Muscle of back (tissue), 11 donors: ENCODE measurements around the gene ARHGAP28. TPM values are rescaled to one million over a fixed set of nuclear protein-coding genes. Genes with fewer than 3 reads are reported as not detected.
A peak's percentile ranks its signal among the peaks of the same experiment; 100 is the strongest.
"Not testable (repeated sequence)": the region's sequence is repeated elsewhere in the genome, so short reads cannot be mapped to it uniquely, and the experiment has no call there.

ENCODE experiments used
- DNase-seq, 3 donors: peaks; one replicate each; pipeline versions ENCODE4 v3.0.0 to v3.0.0-alpha.2; 2013
- polyA plus RNA-seq, 10 donors: library from polyadenylated mRNA; unstranded; fragments of 120-200 nt; gene quantifications; one replicate each; pipeline ENCODE4 v1.2.1, GENCODE V29; 2013; ENCODE audit not compliant: insufficient read length in 10 of 10

Gene ARHGAP28
- polyA plus RNA-seq, 10 donors: 17.8 to 41.9 (median 28.2) TPM

DNA sequence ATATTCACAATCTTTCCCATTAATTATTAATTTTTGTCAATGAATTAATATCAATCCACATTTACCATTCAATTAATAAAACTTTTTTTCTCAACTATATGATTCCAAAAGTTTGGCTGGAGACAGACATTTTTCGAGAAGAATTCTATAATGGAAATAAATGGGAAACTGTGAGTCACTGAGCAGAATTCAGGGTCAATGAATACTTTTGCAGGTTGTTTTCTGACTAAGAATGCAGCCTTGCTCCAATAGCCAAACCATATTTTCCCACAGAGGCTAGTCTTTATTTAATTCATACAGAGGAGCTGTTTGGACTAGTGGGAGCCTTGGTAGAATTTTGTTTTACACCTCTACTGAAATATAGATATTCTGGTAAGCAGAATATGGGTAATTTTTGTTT, 82.3 kb downstream of the ARHGAP28 start:
- peak in 1 of 3 donors; percentile 41 for DNase-seq

DNA sequence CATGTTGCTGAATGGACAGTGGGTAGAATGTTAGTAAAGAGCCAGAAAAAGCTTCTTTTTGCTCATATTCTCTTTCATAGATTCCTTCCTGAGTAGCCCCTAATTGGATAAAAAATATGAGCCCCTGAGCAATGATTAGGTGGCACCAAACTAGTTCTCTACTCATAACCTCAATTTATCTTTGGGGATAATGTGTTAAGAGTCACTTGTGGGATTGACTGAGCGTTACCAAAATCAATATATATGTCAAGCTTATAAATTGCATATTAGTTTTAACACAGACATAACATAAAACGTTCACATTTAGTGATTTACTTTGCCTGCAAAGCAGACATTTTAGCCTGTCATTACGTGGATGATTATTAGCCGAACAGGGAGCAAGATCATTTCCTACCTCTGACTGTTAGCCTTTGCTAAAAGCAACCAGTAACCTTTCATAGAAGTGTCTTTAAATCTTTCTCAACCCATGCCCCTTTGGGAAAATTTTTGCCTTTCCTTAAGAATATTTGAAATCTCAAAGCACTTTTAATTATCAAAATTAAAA, 85.4 kb downstream of the ARHGAP28 start:
- DNase-seq: no peak

DNA sequence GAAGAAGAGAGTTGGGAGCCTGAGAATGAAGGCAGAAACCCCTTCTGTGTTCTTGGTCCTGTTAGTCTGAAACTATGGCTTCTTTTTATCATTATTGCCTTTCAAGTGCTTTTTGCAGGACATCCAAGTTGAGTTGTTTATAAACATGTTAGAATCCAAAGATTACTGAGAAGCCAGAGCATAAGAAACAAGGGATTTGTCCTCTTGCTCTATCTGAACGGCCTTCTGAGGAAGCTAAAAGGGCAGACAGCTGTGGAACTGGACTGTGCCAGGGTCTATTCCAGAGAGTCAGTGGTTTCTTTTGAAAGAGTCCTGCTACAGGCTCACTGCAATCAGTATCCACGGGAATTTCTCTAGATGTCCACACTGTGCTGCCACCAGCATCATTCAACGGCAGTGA, 86.6 kb downstream of the ARHGAP28 start:
- DNase-seq: no peak

DNA sequence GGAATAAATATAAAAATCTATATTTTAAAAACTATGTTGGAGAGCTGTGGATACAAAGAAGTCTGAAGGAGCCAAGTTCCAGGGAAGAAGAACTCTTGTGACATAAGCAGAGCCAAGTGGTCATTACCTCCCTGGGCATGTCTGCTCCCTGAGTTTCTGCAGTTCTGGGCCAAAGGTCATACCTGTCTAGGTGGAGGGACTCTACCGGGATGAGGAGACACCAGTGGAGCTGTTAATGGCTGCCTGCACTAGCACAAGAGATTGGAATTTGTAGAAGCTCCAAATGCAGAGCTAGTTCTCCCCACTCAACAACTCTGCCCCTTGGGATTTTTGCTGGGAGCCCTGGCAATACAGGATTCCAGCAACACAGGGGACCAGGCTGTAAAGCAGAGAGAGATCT, 89.8 kb downstream of the ARHGAP28 start:
- no peak for DNase-seq

DNA sequence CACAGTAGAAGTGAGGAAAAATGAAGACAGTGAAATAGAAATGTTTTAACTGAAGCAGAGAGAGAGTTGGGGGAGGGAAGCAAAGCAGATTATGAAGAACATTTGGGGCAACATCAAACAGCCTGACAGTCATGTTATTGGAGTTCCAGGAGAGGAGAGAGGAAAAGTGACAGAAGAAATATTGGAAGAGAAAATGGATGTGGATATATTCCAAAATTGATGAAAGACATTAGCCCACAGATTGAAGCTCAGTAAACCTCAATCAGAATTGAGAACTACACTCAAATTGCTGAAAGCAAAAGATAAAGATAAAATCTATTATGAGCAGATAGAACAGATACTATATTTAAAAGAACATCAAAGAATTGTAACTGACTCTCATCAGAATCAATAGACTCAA, 90.8 kb downstream of the ARHGAP28 start:
- no peak for DNase-seq

DNA sequence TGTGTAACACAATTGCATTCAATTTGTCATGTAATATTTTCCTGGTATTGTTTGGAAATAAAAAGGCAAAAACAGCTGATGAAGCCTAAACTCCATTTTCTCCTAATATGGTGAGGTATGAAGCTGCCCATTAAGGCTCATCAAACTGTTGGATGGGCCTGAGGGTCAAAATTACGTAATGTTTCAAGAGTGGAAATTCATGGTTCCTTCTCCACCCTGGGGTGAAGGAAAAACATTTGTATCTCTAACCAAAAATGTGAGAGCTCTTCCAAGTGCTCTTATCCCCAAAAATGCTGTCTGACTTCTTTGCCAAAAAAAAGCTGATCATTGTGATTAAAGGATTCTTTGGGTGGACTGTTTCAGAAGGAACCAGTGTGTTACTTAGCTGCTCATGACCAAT, 91.8 kb downstream of the ARHGAP28 start:
- peak in 1 of 3 donors; percentile 10 for DNase-seq

DNA sequence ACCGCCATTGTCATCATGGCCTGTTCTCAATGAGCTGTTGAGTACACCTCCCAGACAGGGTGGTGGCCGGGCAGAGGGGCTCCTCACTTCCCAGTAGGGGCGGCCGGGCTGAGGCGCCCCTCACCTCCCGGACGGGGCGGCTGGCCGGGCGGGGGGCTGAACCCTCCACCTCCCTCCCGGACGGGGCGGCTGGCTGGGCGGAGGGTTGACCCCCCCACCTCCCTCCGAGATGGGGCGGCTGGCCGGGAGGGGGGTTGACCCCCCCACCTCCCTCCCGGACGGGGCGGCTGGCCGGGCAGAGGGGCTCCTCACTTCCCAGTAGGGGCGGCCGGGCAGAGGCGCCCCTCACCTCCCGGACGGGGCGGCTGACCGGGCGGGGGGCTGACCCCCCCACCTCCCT, 97.6 kb downstream of the ARHGAP28 start:
- DNase-seq: not testable (repeated sequence)

DNA sequence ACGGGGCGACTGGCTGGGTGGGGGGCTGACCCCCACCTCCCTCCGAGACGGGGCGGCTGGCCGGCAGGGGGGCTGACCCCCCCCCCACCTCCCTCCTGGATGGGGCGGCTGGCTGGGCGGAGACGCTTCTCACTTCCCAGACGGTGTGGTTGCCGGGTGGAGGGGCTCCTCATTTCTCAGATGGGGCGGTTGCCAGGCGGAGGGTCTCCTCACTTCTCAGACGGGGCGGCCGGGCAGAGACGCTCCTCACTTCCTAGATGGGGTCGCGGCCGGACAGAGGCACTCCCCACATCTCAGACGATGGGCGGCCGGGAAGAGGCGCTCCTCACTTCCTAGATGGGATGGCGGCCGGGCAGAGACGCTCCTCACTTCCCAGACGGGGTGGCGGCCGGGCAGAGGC, 98.0 kb downstream of the ARHGAP28 start:
- not testable (repeated sequence) for DNase-seq

DNA sequence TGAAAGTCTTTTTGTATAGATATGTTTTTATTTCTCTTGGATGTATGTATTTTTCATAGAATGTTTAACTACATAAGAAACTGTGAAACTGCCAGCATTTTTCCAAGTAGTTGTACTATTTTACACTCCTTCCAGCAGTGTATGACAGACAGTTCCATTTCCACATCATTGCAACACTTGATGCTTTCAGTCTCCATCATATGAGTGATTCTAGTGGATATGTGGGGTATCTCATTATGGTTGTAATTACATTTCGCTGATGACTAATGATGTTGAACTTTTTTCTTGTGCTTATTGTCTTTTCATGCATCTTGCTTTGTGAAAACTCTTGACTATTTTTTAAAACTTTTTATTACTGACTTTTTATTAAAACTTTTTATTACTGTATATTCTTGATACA, 101.4 kb downstream of the ARHGAP28 start:
- DNase-seq: no peak

DNA sequence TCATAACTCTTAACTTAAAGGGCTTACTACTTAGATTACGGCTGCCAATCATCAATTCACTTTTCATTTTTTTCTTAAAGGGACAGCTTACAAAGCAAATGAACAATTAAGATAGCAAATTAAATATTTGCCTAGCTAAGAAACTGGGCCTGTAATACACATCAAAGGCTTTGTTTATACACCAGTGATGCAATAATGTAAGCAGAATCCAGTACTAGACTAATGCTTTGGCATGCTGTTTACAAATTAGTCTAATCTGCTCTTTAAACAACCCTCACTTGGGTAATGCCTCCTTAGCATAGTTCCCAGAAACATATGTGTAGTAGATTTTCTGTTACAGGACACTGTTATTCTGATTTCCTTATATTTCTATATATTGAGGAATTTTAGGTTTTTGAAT, 105.8 kb downstream of the ARHGAP28 start:
- DNase-seq: no peak

DNA sequence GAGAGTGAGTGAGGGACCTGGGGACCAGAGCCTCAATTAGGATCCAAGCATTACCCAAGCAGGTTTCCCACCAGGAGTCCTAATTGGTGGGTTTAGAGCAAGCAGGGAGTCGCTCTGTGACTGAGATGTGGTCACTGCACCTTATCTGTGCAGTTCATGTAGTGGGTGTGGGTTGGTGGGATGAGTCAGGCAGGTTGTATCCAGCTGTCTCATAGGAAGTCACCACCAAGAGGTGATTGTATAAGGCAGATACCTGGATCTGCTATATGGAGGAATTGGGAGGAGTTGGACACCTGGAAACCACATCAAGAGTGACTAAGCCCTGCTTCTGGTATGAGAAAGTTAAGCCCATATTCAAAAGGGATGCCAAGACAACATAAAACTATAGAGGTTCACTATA, 106.8 kb downstream of the ARHGAP28 start:
- no peak for DNase-seq

DNA sequence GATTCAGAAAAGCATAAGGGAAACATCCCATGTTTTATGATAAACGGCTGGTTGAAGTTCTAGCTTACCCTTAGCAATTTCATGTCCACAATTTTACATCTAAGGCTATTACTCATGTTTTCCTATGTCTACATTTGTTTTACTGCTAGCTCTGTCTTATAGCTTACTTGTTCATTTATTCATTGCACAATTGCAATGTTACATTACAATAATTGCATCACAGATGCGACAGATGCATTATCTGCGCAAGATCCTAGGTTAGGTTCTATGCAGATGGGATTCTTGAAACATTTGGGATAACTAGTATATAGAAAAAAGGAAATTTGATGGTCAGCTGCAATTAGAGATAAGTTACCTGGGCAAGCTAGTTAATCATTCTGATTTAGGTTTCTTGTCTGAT, 108.4 kb downstream of the ARHGAP28 start:
- no peak for DNase-seq

DNA sequence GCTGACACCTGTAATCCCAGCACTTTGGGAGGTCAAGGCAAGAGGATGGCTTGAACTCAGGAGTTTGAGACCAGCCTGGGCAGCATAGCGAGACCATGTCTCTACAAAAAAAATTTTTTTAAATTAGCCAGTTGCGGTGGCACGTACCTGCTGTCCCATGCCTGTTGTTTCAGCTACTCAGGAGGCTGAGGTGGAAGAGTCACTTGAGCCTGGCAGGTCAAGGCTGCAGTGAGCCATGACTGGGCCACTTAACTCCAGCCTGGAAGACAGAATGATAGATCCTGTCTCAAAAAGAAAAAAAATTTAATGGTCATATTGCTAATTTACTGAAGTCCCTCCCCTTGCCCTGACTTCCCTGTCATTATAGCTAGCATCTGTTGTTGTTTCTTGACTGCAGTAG, 112.6 kb downstream of the ARHGAP28 start:
- no peak for DNase-seq

DNA sequence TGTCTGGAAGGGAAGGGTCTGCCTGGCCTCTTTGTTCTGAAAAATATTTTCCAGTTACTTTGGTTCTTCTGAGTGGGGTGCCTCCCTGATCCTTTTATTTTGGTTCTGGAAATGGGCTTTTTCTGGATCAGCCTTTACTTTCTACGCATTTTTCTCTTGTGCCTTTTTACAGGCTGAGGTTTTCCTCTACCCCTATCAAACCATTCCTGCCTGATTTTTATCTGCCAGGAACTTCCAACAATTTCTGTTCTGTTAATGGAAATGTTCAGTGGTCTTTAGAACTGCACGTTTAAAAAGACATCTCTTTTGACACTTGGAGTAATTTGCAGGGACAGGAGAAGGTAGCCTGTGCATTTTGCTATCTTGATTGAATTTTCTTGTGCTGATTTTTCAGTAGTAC, 113.8 kb downstream of the ARHGAP28 start:
- DNase-seq: no peak

DNA sequence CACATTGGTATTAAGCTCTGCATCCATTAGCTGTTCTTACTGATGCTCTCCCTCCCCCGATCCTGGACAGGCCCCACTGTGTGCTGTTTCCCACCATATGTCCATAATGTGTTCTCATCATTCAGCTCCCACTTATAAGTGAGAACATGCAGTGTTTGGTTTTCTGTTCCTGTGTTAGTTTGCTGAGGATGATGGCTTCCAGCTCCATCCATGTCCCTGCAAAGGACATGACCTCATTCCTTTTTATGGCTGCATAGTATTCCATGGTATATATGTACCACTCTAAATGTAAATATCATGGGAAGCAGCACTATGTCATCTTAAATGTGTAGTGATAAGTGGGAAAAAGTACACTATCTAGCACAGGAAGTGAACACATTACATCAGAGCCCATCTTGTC, 116.0 kb downstream of the ARHGAP28 start:
- not testable (repeated sequence) for DNase-seq

DNA sequence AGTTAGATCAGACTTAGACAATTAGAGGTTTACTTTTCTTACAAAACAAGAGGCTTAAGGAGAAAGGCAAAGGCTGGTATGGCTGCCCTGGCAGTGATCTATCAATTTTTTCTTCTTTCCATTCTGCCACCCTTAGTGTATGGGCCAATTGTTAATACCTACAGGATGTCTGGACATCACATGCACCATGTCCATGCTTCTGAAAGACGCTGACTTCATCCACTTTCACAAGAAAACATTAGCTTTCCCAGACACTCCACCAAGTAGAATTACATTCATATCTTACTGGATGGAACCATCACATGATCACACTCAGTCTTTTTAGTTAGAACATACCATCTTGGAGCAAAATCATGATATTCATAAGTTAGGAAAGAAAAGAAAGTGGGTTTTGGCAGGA, 120.9 kb downstream of the ARHGAP28 start:
- DNase-seq: no peak

DNA sequence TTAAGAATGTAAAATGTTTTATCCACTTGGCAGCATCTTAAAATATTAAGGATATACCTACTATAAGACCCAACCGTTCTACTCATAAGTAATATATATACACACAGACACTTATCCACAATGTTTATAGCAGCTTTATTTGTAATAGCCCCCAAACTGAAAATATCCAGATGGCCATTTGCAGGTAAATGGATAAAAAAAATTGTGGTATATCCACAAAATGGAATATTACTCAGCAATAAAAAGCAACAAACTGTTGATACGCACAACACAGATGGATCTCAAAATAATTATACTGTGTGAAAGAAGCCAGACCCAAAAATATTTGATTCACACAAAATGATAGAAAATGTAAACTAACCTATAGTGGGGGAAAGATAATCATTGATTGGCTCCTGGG, 122.0 kb downstream of the ARHGAP28 start:
- no peak for DNase-seq

DNA sequence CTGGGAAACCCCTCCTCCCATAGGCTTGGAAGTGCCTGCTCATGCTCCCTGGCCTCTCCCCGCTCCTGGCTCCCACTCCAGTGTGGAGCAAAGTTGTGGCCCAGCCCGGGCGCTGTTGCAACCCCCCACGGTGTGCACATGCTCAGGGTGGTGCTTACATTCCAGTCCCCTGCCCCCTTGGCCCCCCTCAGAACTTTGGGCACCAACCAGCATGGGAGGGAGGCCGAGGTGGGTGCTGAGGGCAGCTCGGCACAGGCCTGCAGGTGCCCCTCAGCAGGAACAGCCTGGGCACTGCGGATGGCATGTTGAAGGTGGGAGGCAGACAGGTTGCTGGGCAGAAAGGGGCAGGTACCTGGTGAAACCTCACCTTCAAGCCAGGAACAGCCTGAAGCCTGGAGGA, 125.3 kb downstream of the ARHGAP28 start:
- DNase-seq: no peak

DNA sequence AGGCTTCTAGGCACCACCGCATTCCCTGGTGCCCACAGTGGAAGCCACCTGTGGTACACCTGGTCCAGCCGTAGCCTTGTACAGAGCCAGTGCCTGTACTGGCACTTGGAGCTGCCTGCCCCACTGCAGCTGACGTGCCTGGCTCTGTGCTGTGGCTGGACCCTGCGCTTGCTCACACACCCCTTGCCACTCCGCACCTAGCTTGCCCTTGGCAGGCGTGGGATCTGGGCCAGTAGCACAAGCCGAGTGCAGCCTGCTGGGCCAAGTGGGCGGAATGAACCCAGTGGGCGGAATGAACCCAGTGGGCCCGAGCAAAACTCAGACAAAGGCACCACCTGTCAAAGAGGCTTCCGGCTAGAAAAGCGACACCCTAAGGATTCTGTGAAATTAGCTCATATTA, 126.3 kb downstream of the ARHGAP28 start:
- DNase-seq: no peak

DNA sequence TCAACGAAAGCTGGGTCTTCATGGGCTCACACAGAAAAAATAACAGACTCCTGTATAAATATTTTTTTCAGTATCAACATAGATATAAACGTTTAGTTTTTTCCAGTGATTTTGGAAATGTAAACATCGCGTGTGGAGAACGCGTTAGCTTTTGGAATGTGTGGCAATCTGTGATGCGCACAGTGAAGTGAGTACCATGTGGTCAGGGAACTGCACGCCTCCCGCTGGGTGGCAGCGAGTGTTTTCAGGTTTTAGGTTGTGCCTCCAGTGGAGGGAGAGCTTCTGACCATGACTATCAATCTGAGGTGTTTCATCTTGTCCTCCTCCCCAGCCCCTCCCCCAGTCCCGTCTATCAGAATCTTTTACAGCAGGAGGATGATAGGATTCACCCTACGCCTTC, 127.8 kb downstream of the ARHGAP28 start:
- DNase-seq: no peak

DNA sequence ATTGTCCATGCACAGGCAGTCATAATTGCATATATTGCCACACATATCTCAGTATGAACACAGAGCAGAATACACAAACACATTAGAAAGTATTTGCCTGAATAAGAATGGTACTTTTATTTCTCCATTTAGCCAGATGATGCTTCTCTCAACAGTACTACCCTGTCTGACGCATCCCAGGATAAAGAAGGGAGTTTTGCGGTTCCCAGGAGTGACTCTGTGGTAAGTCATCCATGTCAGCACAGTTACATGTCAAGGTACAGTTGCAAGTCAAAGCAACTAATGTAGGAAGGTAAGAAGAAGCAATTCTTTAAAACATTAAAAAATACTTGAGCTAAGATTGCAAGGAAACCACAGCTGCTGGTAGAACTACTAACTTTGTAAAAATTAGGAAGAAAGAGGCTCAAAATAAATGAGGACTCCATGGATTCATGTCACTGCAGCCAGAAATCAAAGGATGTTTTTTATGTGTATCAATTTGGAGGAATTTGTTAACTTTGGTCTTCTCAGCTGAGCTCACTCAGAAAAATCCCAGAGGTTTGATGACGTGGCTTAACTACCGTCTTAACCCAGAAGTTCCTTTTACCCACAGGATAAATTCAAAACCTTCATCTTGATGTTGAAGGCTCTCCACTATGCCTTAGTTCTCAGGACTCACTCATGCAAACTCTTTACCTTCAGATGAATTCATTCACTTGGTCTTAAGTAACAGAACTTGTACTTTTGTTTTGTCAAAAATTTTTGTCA, 130.3 kb downstream of the ARHGAP28 start:
- DNase-seq: no peak

DNA sequence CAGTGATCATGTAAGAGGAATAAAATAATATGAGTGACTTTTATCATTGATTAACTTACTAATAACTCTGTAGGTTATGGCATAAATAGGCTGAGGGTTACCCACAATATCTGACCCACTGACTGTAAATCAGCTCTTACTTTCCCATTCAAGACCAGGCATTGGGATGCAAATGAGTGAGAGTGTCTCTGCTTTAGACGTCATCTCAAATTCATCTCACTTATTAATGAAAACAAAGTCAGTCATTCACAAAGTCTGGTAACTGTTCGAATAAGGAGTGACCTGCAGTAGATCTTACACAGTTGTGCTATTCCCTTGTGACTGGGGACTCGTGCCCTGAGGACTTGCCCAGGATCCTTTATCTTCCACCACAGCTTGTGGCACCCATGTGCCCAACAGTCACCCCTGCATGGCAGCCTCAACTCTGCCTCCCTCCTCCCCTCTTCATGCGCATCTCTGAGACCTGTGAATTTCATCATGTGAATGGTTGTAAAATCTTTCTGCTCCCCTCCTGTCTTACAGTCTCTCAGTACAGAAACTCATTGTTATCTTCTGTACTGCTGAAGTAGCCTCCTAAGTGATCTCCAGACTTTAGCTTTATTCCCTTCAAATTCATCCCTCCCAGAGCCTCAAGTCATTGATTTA, 131.4 kb downstream of the ARHGAP28 start:
- DNase-seq: no peak

DNA sequence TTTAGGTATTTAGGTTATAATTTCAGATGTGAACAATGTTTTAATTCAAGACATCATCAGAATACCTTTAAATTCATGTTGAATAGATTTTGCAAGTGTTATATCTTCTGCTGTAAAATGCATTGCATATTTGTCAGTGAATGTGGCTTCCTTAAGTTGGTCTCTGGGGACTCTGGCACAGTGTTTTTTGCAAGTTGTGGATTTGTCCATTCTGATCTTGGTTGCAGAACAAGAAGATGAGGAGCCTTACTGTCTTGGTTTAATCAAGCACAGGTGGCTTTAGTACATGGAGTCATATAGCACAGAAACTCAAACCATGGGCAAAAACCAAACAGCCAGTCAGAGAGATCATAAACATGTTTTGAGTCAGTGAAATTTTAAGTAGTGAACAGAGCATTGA, 135.7 kb downstream of the ARHGAP28 start:
- no peak for DNase-seq
